ENCODE measurements around the gene SMARCD3. TPM values are rescaled to one million over a fixed set of nuclear protein-coding genes. Genes with fewer than 3 reads are reported as not detected.

The SMARCD3 gene
- total and polyA plus RNA-seq, 4 donors: 1.8 to 5.6 (median 2.1) TPM

DNA sequence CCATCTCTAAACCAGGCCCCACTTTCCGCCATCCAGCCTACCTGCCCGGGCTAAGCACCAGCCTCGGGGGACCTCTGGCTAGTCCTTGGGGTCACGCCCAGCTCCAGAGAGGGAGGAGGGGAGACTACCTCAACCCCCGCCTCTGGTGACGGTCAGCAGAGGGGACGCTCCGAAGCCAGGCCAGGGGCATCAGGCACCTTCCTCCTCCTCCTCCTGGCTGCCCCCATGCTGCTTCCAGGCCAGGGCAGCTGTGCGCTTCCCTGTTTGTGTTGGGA lies 4.0 kb upstream of the SMARCD3 start:
- Histone ChIP-seq H3K9ac (ENCODE audit: low read depth in 1 of 2, low read length in 2 of 2) (no peak overlapping the region), H3K4me1 (ENCODE audit: control insufficient read depth in 4 of 4, insufficient read depth in 4 of 4, low read length in 3 of 4) (peaks cover 11 to 24% (median 15%) of the 10 kb centered on the region in 4 donors), H3K27me3 (ENCODE audit: control insufficient read depth in 4 of 4, insufficient read depth in 4 of 4, low read length in 3 of 4) (peaks cover 0 to 6% (median 0%) of the 10 kb centered on the region in 4 donors), H3K9me3 (ENCODE audit: control insufficient read depth in 4 of 4, low read length in 3 of 4) (no peaks in the 10 kb centered on the region), H3K36me3 (ENCODE audit: control insufficient read depth in 4 of 4, insufficient read depth in 3 of 4, low read depth in 1 of 4, low read length in 3 of 4) (no peaks in the 10 kb centered on the region), H3K4me3 (ENCODE audit: low read depth in 1 of 3, low read length in 3 of 3) (no peak overlapping the region), H3K27ac (ENCODE audit: low read depth in 1 of 2, low read length in 2 of 2) (peak overlapping the region; percentile 32 to 58)
- WGBS: 58% methylated on average over 9 of the region's 9 CpGs
- no peak for TF ChIP-seq CTCF (IDR thresholded peaks at IDR 0.05; ENCODE audit: low read depth, low read length, missing input control)
- no peak for TF ChIP-seq YY1 (IDR thresholded peaks at IDR 0.05)
- no peak for TF ChIP-seq ZBTB33 (IDR thresholded peaks at IDR 0.05)
- no peak for TF ChIP-seq HNF4A (conservative IDR thresholded peaks at IDR 0.05)
- no peak for TF ChIP-seq REST (IDR thresholded peaks at IDR 0.05)
- no peak for TF ChIP-seq ATF3 (IDR thresholded peaks at IDR 0.05)
- TF ChIP-seq FOXA2 (IDR thresholded peaks at IDR 0.05): no peak
- no peak for TF ChIP-seq FOXA1 (IDR thresholded peaks at IDR 0.05)
- TF ChIP-seq MAX (IDR thresholded peaks at IDR 0.05): no peak
- no peak for TF ChIP-seq JUND (IDR thresholded peaks at IDR 0.05)
- TF ChIP-seq SP1 (IDR thresholded peaks at IDR 0.05): no peak
- no peak for TF ChIP-seq RXRA (IDR thresholded peaks at IDR 0.05)
- DNase-seq (ENCODE audit: low spot score): no peak

DNA sequence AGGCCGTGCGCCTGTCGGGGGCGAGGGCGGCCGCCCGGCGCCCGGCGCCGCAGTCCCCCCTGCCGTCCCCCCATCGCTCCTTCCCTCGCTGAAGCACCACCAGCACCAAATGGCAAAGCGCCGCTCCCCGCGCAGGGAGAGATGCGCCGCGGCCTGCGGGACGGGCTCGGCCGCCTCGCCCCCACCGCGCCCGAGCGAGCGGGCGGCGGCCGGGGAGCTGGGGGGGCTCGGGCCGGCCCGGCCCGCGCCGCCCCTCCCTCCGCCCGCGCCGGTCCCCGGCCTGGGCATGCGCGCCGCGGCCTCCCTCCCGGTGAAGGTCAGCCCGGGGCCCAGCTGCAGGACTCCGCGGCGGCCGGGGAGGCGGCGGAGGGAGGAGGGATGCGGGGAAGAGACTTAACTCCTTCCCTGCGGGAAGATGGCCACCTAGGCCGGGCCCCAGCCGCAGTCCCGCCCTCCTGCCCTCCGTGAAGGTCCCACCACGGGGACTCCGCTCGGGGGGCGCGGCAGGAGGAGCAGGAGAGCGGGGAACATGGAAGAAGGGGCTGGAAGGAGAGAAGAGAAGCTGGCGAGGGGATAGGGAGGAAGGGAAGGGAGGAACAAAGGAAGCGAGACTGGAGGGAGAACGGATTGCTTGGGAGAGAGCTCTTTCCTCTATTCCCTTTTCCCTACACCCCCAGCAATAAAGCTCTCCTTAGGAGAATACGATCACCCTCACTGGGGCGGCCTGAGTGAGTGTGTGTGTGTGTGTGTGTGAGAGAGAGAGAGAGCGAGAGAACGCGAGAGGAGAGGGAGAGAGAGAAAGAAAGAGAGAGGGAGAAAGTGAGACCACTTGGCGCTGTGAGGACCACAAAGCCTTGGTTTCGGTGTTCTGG lies 3.4 kb upstream of the SMARCD3 start:
- peaks cover 11 to 24% (median 15%) of the 10 kb centered on the region in 4 donors for H3K4me1 ChIP-seq (ENCODE audit: control insufficient read depth in 4 of 4, insufficient read depth in 4 of 4, low read length in 3 of 4)
- H3K9ac ChIP-seq (ENCODE audit: low read depth in 1 of 2, low read length in 2 of 2): no peak overlapping the region
- WGBS: 7% methylated on average over 79 of the region's 79 CpGs
- no peak for DNase-seq (ENCODE audit: low spot score)
- peak overlapping the region in 1 of 3 donors; percentile 64 for H3K4me3 ChIP-seq (ENCODE audit: low read depth in 1 of 3, low read length in 3 of 3)
- H3K27me3 ChIP-seq (ENCODE audit: control insufficient read depth in 4 of 4, insufficient read depth in 4 of 4, low read length in 3 of 4): peaks cover 0 to 7% (median 0%) of the 10 kb centered on the region in 4 donors
- H3K9me3 ChIP-seq (ENCODE audit: control insufficient read depth in 4 of 4, low read length in 3 of 4): no peaks in the 10 kb centered on the region
- no peaks in the 10 kb centered on the region for H3K36me3 ChIP-seq (ENCODE audit: control insufficient read depth in 4 of 4, insufficient read depth in 3 of 4, low read depth in 1 of 4, low read length in 3 of 4)
- peak overlapping the region; percentile 32 to 58 for H3K27ac ChIP-seq (ENCODE audit: low read depth in 1 of 2, low read length in 2 of 2)
- TF ChIP-seq HNF4A (conservative IDR thresholded peaks at IDR 0.05): no peak
- TF ChIP-seq FOXA2 (IDR thresholded peaks at IDR 0.05): no peak
- no peak for TF ChIP-seq ZBTB33 (IDR thresholded peaks at IDR 0.05)
- no peak for TF ChIP-seq YY1 (IDR thresholded peaks at IDR 0.05)
- TF ChIP-seq SP1 (IDR thresholded peaks at IDR 0.05): no peak
- TF ChIP-seq CTCF (IDR thresholded peaks at IDR 0.05; ENCODE audit: low read depth, low read length, missing input control): no peak
- TF ChIP-seq REST (IDR thresholded peaks at IDR 0.05): no peak
- no peak for TF ChIP-seq FOXA1 (IDR thresholded peaks at IDR 0.05)
- no peak for TF ChIP-seq NR2F2 (IDR thresholded peaks at IDR 0.05)
